Small intestine (tissue), 7 donors: ENCODE results near the gene OPALIN. TPM values are rescaled to one million over a fixed set of nuclear protein-coding genes. Genes with fewer than 3 reads are reported as not detected.
"Not testable (repeated sequence)": the region's sequence is repeated elsewhere in the genome, so short reads cannot be mapped to it uniquely, and the experiment has no call there.

Experiments
- DNase-seq, 2 donors: peaks; one replicate each; pipeline versions ENCODE4 v3.0.0 to v3.0.0-alpha.2; 2013
- FAIRE-seq: peaks from 2 replicates; lab custom pipeline; 2012; peaks lifted over from hg19 to GRCh38; lab: Jason Lieb, UNC
- H3K27ac ChIP-seq, 3 donors: one replicate each; pipeline ENCODE4 v1.5.1; 2013; ENCODE audit warnings: low read length in 2 of 3, mild to moderate bottlenecking in 2 of 3, control low read depth in 1 of 3, inconsistent platforms in 1 of 3, low read depth in 1 of 3, moderate library complexity in 1 of 3
- H3K27me3 ChIP-seq, 3 donors: one replicate each; pipeline ENCODE4 v1.6.1; 2013; ENCODE audit warnings: low read length in 3 of 3, inconsistent platforms in 1 of 3; ENCODE audit not compliant: control insufficient read depth in 3 of 3, insufficient read depth in 3 of 3
- H3K36me3 ChIP-seq, 3 donors: one replicate each; pipeline ENCODE4 v1.6.1; 2013; ENCODE audit warnings: low read length in 3 of 3, inconsistent platforms in 1 of 3, low read depth in 1 of 3, mild to moderate bottlenecking in 1 of 3, moderate library complexity in 1 of 3; ENCODE audit not compliant: control insufficient read depth in 3 of 3, insufficient read depth in 2 of 3
- H3K4me1 ChIP-seq, 3 donors: one replicate each; pipeline ENCODE4 v1.6.1; 2013; ENCODE audit warnings: low read length in 2 of 3, inconsistent platforms in 1 of 3, low read depth in 1 of 3, mild to moderate bottlenecking in 1 of 3, moderate library complexity in 1 of 3; ENCODE audit not compliant: control insufficient read depth in 3 of 3, insufficient read depth in 2 of 3
- H3K4me3 ChIP-seq, 3 donors: one replicate each; pipeline ENCODE4 v1.5.1; 2013; ENCODE audit warnings: low read length in 3 of 3, control low read depth in 1 of 3, inconsistent platforms in 1 of 3, low read depth in 1 of 3, mild to moderate bottlenecking in 1 of 3, moderate library complexity in 1 of 3
- H3K9me3 ChIP-seq, 2 donors: one replicate each; pipeline ENCODE4 v1.6.1; 2013; ENCODE audit warnings: low read depth in 1 of 2, low read length in 1 of 2; ENCODE audit not compliant: control insufficient read depth in 2 of 2, insufficient read depth in 1 of 2
- WGBS, 3 donors: extraction: QIAGEN DNeasy Blood & Tissue Kit; methylation state at CpG; one replicate each; pipeline ENCODE4 v1.1.7; 2013; 5-methylcytosine and 5-hydroxymethylcytosine counted together
- polyA plus RNA-seq, 4 donors: library from polyadenylated mRNA; stranded (reverse) in 3 of 4; unstranded in 1 of 4; fragments of 200-250 nt in 3 of 4; fragments of 120-200 nt in 1 of 4; gene quantifications; one replicate each; pipeline versions ENCODE4 v1.2.1 to v1.2.3, GENCODE V29; 2013
- donor health status: healthy with polysubstance abuse.
- donor health status: control.
- donor health status: control.
- donor health status: Bipolar disorder and iron deficiency.
- donor health status: healthy.

Gene OPALIN
- polyA plus RNA-seq, 4 donors: not detected

GRCh38 chr10:96310321-96310669 is 48.5 kb downstream of the OPALIN start:
- Histone ChIP-seq H3K4me3 (no peak overlapping the region), H3K36me3 (no peaks in the 10 kb centered on the region), H3K9me3 (no peaks in the 10 kb centered on the region), H3K4me1 (no peaks in the 10 kb centered on the region), H3K27ac (no peak overlapping the region), H3K27me3 (no peaks in the 10 kb centered on the region)
- DNase-seq (no peak), FAIRE-seq (no peak)
- WGBS, 3 donors: 33 to 44% (median 38%) methylated on average over 1 of the region's 1 CpG

- 64 to 81% (median 74%) methylated on average over 3 of the region's 3 CpGs for WGBS, 3 donors
- DNase-seq (no peak), FAIRE-seq (no peak)
These were observed 49.0 kb downstream of the OPALIN start for GRCh38 chr10:96309628-96310320.

GRCh38 chr10:96308854-96309253 is 49.9 kb downstream of the OPALIN start:
- not testable (repeated sequence) for H3K4me1 ChIP-seq, H3K4me3 ChIP-seq, H3K36me3 ChIP-seq, H3K9me3 ChIP-seq, DNase-seq, H3K27ac ChIP-seq, FAIRE-seq, H3K27me3 ChIP-seq
- WGBS, 3 donors: 70 to 75% (median 74%) methylated on average over 4 of the region's 4 CpGs

More at GRCh38 chr10:96309628-96310320, 49.0 kb downstream of the OPALIN start:
- no peaks in the 10 kb centered on the region for H3K9me3 ChIP-seq
- no peaks in the 10 kb centered on the region for H3K4me1 ChIP-seq
- H3K36me3 ChIP-seq: no peaks in the 10 kb centered on the region
- H3K27ac ChIP-seq: no peak overlapping the region
- H3K4me3 ChIP-seq: no peak overlapping the region
- H3K27me3 ChIP-seq: no peaks in the 10 kb centered on the region

- Histone ChIP-seq H3K27ac (no peak overlapping the region), H3K36me3 (no peaks in the 10 kb centered on the region), H3K4me1 (no peaks in the 10 kb centered on the region), H3K9me3 (no peaks in the 10 kb centered on the region), H3K4me3 (no peak overlapping the region), H3K27me3 (no peaks in the 10 kb centered on the region)
- 61 to 87% (median 64%) methylated on average over 8 of the region's 8 CpGs for WGBS, 3 donors
- FAIRE-seq: no peak
- DNase-seq: no peak
These were observed 52.3 kb downstream of the OPALIN start for GRCh38 chr10:96306516-96306915.

- 82 to 94% (median 87%) methylated on average over 3 of the region's 3 CpGs for WGBS, 3 donors
- no peak for DNase-seq
- Histone ChIP-seq H3K9me3 (no peaks in the 10 kb centered on the region), H3K4me1 (no peaks in the 10 kb centered on the region), H3K4me3 (no peak overlapping the region), H3K27ac (no peak overlapping the region), H3K36me3 (no peaks in the 10 kb centered on the region), H3K27me3 (no peaks in the 10 kb centered on the region)
- no peak for FAIRE-seq
These were observed 53.8 kb downstream of the OPALIN start for GRCh38 chr10:96305019-96305418.

GRCh38 chr10:96304230-96304629 is 54.6 kb downstream of the OPALIN start, which contains the start of gene DNTT:
Gene DNTT, plus strand, starts transcription at chr10:96304434. Its CDS starts 64 bp downstream, at chr10:96304498.
- 79 to 83% (median 81%) methylated on average over 8 of the region's 8 CpGs for WGBS, 3 donors
- H3K36me3 ChIP-seq: no peaks in the 10 kb centered on the region

GRCh38 chr10:96301616-96302015 is 57.2 kb downstream of the OPALIN start:
- no peak overlapping the region for H3K27ac ChIP-seq
- WGBS, 3 donors: 37 to 50% (median 48%) methylated on average over 1 of the region's 1 CpG
- no peaks in the 10 kb centered on the region for H3K27me3 ChIP-seq
- FAIRE-seq (no peak), DNase-seq (no peak)
- no peaks in the 10 kb centered on the region for H3K4me1 ChIP-seq
- no peaks in the 10 kb centered on the region for H3K9me3 ChIP-seq
- no peaks in the 10 kb centered on the region for H3K36me3 ChIP-seq
- H3K4me3 ChIP-seq: no peak overlapping the region

More at GRCh38 chr10:96304230-96304629, 54.6 kb downstream of the OPALIN start, which contains the start of gene DNTT:
- Histone ChIP-seq H3K4me1 (no peaks in the 10 kb centered on the region), H3K9me3 (no peaks in the 10 kb centered on the region), H3K4me3 (no peak within 1 kb of the TSS), H3K27ac (no peak within 1 kb of the TSS), H3K27me3 (no peaks in the 10 kb centered on the region)
- no peak for FAIRE-seq
- DNase-seq: no peak

GRCh38 chr10:96299383-96299782 is 59.4 kb downstream of the OPALIN start:
- DNase-seq: no peak
- 22 to 25% (median 23%) methylated on average over 5 of the region's 5 CpGs for WGBS, 3 donors
- Histone ChIP-seq H3K27ac (no peak overlapping the region), H3K4me1 (no peaks in the 10 kb centered on the region), H3K9me3 (no peaks in the 10 kb centered on the region), H3K4me3 (no peak overlapping the region), H3K27me3 (no peaks in the 10 kb centered on the region), H3K36me3 (no peaks in the 10 kb centered on the region)
- no peak for FAIRE-seq

- FAIRE-seq: no peak
- DNase-seq: no peak
- 84 to 92% (median 87%) methylated on average over 3 of the region's 3 CpGs for WGBS, 3 donors
- H3K27ac ChIP-seq: no peak overlapping the region
- H3K9me3 ChIP-seq: no peaks in the 10 kb centered on the region
- no peaks in the 10 kb centered on the region for H3K27me3 ChIP-seq
- H3K4me1 ChIP-seq: no peaks in the 10 kb centered on the region
- no peak overlapping the region for H3K4me3 ChIP-seq
- H3K36me3 ChIP-seq: no peaks in the 10 kb centered on the region
These were observed 60.4 kb downstream of the OPALIN start for GRCh38 chr10:96298362-96298761.
